GM19324 (cell line): Measurements from ENCODE around the gene RBM43.
"Not testable (repeated sequence)": the region's sequence is repeated elsewhere in the genome, so short reads cannot be mapped to it uniquely, and the experiment has no call there.

ENCODE experiments used
- ATAC-seq: cut with Tn5 transposase; IDR thresholded peaks from one replicate; pipeline ENCODE4 v1.9.1; 2021; ENCODE audit warnings: mild to moderate bottlenecking, moderate library complexity; ENCODE audit not compliant: unreplicated experiment, low FRiP score

RBM43 gene

GRCh38 chr2:151269798-151270568, 8.3 kb upstream of the RBM43 start:
- ATAC-seq: no peak

DNA sequence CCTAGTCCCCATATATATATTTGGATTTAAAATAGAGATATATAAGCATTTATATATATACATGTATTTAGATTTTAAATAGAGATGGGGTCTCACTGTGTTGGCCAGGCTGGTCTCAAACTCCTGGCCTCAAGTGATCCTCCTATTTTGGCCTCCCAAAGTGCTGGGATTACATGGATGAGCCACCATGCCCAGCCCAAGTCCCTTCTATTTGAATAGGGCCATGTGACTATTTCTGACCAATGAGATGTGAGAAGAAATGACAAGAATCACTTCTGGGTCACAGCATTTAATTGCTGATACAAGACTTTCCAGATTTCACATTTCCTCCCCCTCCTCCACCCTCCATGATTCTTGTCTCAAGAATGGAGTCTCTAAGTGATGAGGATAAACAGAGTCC, 6.4 kb upstream of the RBM43 start:
- ATAC-seq: no peak

GRCh38 chr2:151267537-151267936, 5.9 kb upstream of the RBM43 start:
- ATAC-seq: no peak

- ATAC-seq: no peak
These were observed 4.3 kb upstream of the RBM43 start for GRCh38 chr2:151265991-151266390.

- ATAC-seq: no peak
These were observed 2.6 kb upstream of the RBM43 start for GRCh38 chr2:151264157-151264825.

- no peak for ATAC-seq
These were observed 966 bp upstream of the RBM43 start for GRCh38 chr2:151262629-151263028.

DNA sequence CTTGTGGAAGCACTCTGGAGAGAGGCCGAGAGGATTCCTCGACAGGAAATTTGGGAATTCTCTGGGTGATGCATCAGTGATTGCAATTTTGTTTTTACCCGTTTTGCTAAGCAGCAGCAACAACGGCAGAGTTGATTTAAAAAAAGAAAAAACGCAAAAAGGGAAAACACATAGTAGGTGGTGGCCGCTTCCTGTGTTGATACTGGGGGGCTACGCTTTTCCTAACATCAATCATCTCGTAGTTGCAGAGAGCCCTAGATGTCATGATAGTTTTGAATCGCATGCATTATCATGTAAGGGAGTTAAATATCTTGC, 271 bp upstream of the RBM43 start:
- no peak for ATAC-seq

DNA sequence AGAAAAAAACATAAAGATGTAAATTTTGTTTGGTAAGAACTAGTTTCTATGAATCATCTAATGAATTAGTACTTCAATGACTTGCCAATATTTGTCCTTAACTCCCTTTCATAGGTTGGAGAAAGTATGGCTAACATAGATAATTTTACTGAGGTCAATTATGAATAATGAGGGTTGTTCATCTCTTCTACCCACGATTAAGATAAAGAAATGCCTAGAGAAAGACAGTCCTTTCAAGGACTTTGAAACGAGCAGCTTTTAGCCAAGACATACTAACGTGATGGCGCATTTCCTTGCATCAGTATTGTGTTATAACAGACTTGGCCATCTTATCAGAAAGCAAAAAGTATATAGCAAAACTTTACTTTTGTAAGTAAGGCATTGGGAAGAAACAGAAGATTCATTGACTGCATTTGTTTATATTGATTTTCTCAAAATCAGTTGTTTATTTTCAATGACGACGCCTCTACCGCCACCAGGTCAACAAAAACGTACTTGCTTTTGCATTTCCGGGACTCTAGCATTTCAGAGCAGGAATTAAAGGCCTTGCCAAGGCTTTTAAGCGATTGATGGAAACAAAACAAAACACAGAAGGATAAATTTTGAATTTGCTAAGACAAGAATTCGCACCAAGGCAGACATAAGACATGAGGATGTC, 961 bp downstream of the RBM43 start:
- no peak for ATAC-seq

- no peak for ATAC-seq
These were observed 3.5 kb downstream of the RBM43 start for GRCh38 chr2:151258121-151258520.

DNA sequence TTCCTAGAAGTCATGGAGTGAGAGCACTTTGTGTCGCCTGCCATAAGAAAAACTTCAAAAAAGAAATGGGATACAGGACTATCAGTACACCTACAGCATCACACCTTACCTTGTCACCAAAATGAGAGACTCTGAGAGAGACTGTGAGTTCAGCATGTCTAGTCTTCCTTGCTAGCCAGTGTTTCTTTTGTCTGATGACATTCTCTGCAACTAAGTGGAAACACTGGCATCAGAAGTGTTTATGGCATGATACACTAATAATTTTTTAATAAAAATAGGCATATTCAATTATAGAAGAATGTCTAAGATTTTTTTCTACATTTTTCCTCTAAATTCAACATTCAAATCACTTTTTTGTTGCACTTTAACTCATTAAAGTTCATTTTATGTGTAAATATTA, 9.0 kb downstream of the RBM43 start:
- no peak for ATAC-seq

DNA sequence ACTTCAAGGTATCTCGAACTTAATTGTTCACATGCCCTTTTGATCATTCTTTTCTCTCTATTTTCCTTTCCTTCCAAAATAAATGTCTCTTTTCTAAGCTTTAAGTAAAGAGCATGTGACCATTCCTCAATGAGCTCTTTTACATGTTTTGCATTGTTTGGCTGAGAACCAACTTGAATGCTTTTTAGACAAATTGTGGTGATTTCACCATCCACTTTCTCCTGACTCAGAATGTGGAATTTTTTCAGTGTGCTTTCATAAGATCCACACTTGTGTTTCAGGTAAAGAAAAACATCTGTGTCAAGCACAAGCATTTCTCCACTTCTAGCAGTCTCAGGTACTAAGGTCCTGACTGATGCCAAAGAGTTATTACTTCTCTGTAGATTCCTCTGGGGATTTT, 10.7 kb downstream of the RBM43 start:
- ATAC-seq: no peak

DNA sequence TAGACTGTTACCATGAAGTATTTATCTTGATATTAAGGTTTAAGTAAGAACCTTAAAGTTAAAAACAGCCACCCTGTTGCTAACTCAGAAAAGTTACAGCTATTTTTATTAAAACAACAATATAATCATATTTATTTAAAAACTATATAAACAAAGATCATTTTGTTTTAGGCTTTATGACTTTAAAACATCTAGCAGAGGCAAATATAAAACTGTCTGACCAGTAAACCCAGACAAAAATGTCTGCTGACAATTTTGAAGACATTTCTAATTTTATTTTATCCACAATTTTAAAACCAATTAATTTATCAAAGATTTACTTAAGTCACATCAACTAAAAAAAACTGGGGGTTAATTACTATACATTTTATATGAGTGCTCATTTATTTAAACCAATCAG, 14.2 kb downstream of the RBM43 start:
- ATAC-seq: no peak

- ATAC-seq: no peak
These were observed 15.5 kb downstream of the RBM43 start for GRCh38 chr2:151246152-151246551.

GRCh38 chr2:151243468-151243867, 18.2 kb downstream of the RBM43 start:
- no peak for ATAC-seq

- no peak for ATAC-seq
These were observed 20.4 kb downstream of the RBM43 start for GRCh38 chr2:151241224-151241623.

- no peak for ATAC-seq
These were observed 21.2 kb downstream of the RBM43 start for GRCh38 chr2:151240433-151240832.

DNA sequence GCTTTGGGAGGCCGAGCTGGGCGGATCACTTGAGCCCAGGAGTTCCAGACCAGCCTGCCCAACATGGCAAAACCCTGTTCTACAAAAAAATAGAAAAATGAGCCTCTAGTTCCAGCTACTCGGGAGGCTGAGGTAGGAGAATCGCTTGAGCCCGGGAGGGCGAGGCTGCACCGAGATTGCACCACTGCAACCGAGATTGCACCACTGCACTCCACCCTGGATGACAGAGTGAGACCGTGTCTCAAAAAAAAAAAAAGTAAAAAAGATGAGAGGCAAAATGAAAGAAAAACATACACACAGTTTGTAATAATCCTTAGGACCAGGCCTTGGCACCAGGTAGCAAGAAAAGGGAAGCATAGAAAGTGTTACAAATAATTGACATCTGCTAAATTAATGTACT, 22.0 kb downstream of the RBM43 start:
- ATAC-seq: no peak

DNA sequence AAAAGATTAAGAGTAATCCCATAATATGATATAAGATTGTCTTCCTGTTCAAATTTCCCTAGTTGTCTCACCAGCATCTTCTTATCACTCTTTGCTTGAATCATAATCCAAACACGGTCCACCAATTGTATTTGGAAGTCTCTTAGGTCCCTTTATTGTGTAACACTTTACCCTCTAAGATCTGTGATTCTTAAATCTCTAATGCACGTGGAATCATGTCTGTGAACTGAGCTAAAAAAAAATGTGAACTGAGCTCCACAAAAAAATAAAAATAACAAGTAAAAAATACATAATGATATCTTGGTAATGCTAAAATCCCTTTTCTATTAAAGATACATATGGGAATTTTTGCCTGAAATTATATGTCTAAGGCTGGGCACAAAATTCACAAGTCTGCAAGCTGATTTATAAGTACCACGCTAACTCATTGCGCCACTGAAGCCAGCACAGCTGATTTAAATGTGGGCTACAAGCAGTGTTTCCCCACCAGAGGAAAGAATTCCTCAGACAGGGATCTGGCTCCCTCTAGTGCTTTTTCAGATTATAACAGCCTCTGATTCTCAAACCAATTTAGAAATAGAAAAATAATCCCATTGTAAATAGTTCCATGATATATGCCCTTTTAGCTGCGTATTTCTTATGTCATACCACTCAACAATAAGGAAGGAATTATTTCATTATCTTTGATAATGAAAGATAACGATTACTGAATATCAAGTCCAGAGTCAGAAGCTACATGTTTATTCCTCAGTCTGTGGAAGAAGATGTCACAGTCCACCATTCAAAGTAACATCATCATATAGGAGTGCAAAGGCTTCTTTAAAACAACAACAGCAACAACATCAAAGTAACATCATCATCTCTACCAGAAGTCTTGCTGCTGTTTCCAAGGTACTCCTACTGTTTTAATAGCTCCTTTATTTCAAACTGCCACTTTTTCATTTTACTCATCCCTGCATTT, 22.9 kb downstream of the RBM43 start:
- peak; percentile 69 for ATAC-seq

- ATAC-seq: no peak
These were observed 24.1 kb downstream of the RBM43 start for GRCh38 chr2:151237422-151238025.

DNA sequence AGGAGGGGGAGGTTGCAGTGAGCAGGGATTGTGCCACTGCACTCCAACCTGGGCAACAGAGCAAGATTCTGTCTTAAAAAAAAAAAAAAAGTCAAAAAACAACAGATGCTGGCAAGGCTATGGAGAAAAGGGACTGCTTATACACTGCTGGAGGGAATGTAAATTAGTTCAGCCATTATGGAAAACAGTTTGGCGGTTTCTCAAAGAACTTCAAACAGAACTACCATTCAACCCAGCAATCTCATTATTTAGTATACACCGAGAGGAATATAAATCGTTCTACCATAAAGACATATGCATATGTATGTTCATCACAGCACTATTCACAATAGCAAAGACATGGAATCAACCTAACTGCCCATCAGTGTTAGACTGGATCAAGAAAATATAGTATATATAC, 27.9 kb downstream of the RBM43 start:
- not testable (repeated sequence) for ATAC-seq
